ENCODE data around the gene CCT6A.
"Not testable (repeated sequence)": the region's sequence is repeated elsewhere in the genome, so short reads cannot be mapped to it uniquely, and the experiment has no call there.

CCT6A gene

DNA sequence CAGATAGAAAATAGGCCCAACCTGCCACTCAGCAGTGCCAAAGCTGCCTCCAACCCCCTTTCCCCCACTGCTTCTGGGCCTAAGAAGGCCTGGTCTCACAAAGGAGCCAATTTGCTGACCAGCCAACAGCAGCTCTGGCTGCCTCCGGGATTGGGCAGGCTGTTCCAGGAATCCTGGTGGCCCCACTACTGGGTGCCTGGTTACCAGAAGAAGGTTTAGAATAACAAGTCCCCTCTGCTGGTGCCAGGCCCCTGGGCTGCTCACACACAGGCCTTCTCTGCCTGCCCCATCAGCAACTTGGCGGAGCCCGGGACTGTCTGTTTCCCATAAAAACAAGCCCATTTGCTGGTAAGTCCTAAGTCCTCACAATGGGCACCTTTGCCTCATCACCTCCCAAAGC is 40.0 kb downstream of the CCT6A start:
- H3K79me2 ChIP-seq (ENCODE audit: insufficient read depth, low read length): no peaks in the 10 kb centered on the region
- TF ChIP-seq EZH2 (IDR thresholded peaks at IDR 0.05; ENCODE audit: borderline replicate concordance, low read depth, low read length, severe bottlenecking): no peak
- TF ChIP-seq, protein P1, sequence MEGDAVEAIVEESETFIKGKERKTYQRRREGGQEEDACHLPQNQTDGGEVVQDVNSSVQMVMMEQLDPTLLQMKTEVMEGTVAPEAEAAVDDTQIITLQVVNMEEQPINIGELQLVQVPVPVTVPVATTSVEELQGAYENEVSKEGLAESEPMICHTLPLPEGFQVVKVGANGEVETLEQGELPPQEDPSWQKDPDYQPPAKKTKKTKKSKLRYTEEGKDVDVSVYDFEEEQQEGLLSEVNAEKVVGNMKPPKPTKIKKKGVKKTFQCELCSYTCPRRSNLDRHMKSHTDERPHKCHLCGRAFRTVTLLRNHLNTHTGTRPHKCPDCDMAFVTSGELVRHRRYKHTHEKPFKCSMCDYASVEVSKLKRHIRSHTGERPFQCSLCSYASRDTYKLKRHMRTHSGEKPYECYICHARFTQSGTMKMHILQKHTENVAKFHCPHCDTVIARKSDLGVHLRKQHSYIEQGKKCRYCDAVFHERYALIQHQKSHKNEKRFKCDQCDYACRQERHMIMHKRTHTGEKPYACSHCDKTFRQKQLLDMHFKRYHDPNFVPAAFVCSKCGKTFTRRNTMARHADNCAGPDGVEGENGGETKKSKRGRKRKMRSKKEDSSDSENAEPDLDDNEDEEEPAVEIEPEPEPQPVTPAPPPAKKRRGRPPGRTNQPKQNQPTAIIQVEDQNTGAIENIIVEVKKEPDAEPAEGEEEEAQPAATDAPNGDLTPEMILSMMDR (IDR thresholded peaks at IDR 0.05; ENCODE audit: borderline replicate concordance, extremely low read depth, low read length, poor library complexity, severe bottlenecking): no peak
- H2AFZ ChIP-seq (ENCODE audit: low read depth, low read length): no peak overlapping the region
- H4K20me1 ChIP-seq (ENCODE audit: insufficient read depth, low read length): no peaks in the 10 kb centered on the region
- no peaks in the 10 kb centered on the region for H3K27me3 ChIP-seq (ENCODE audit: insufficient read depth, low read length, poor library complexity)
- peaks cover 5% of the 10 kb centered on the region; the same call in 1 of the 2 replicates for H3K4me1 ChIP-seq (ENCODE audit: insufficient read depth, low read length)
- H3K4me3 ChIP-seq (ENCODE audit: low read depth in 1 of 2, low read length in 2 of 2): no peak overlapping the region
- ATAC-seq (ENCODE audit: insufficient read depth, low read depth): no peak
- H3K9ac ChIP-seq (ENCODE audit: low read depth, low read length): no peak overlapping the region
- H3K27ac ChIP-seq (ENCODE audit: low read length): no peak overlapping the region
- DNase-seq: no peak
- no peaks in the 10 kb centered on the region for H3K9me3 ChIP-seq (ENCODE audit: insufficient read depth, low read length, severe bottlenecking)
- no peak overlapping the region for H3K4me2 ChIP-seq (ENCODE audit: insufficient read depth, low read length)
- peaks cover 14% of the 10 kb centered on the region for H3K36me3 ChIP-seq (ENCODE audit: insufficient read depth, low read length)

DNA sequence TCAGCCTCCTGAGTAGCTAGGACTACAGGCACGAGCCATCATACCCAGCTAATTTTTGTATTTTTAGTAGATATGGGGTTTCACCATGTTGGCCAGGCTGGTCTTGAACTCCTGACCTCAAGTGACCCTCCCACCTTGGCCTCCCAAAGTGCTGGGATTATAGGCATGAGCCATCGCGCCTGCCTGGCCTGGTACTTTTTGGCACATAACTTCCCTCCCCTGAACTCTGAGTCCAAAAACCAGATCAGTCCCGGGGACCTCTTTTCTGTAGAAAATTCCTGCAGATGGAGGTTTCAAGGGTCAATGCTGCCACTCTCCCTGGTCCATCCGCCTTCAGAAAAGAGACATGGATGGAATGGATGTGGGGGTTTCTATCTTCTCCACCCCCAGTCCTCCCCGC is 40.8 kb downstream of the CCT6A start:
- not testable (repeated sequence) for H3K27me3 ChIP-seq (ENCODE audit: insufficient read depth, low read length, poor library complexity); ATAC-seq (ENCODE audit: insufficient read depth, low read depth); H3K9me3 ChIP-seq (ENCODE audit: insufficient read depth, low read length, severe bottlenecking); H3K4me2 ChIP-seq (ENCODE audit: insufficient read depth, low read length); H4K20me1 ChIP-seq (ENCODE audit: insufficient read depth, low read length); H2AFZ ChIP-seq (ENCODE audit: low read depth, low read length); H3K9ac ChIP-seq (ENCODE audit: low read depth, low read length); H3K79me2 ChIP-seq (ENCODE audit: insufficient read depth, low read length); H3K27ac ChIP-seq (ENCODE audit: low read length); H3K4me1 ChIP-seq (ENCODE audit: insufficient read depth, low read length); DNase-seq; H3K4me3 ChIP-seq (ENCODE audit: low read depth in 1 of 2, low read length in 2 of 2)
- peaks cover 11% of the 10 kb centered on the region for H3K36me3 ChIP-seq (ENCODE audit: insufficient read depth, low read length)

DNA sequence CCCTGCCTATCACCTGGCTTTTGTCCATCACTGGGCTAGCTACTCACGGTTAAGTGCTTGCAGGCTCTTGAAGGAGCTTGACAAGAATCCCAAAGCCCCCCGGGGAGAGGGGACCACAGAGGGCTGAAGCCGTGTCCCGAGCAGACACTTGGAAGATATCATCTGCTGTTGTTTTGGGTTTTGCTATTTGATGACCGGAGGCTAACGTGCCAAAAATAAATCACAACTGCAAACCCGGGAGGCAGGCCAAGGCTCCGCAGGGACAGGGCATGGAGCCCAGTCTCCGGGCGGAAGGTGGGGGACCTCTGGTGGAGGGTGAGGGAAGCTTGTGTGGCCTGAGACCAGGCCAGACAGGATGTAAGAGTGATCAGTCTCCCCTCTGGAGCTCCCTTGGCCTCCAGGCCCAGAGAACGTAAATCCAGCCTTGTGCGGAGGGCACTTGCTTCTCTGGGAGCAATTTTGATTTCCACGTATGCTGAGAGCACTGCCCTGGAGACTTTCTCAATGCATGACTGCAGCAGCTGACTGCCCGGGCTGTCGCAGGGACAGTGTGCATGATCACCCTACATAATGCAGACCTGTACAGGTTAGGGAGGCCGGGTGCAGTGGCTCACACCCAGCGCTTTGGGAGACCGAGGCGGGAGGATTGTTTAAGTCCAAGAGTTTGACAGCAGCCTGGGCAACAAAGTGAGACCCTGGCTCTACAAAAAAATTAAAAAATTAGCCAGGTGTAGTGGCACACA is 41.4 kb downstream of the CCT6A start, which contains the start of gene PHKG1:
Gene PHKG1 (minus strand): TSS at position 164 of the 743 bp plus-strand sequence. CDS start 4,011 bp downstream, outside the sequence.
- Histone ChIP-seq H3K27ac (ENCODE audit: low read length) (no peak within 1 kb of the TSS), H3K4me2 (ENCODE audit: insufficient read depth, low read length) (no peak within 1 kb of the TSS), H3K4me1 (ENCODE audit: insufficient read depth, low read length) (peaks cover 6% of the 10 kb centered on the region; the same call in 1 of the 2 replicates)

DNA sequence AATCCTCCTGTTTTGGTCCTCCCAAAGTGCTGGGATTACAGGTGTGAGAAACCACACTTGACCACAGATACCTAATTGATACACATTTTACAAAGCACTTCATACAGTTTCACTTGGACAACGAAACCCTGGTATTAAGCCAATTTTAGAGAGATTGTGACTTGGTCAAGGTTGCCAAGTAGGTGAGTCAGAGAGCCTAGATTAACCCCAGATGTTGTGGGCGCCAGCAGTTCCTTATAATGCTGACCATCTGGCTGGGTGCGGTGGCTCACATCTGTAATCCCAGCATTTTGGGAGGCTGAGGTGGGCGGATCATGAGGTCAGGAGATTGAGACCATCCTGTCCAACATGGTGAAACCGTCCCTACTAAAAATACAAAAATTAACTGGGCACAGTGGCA is 46.1 kb downstream of the CCT6A start:
- peaks cover under 1% of the 10 kb centered on the region; the same call in 1 of the 2 replicates for H3K79me2 ChIP-seq (ENCODE audit: insufficient read depth, low read length)
- H3K27me3 ChIP-seq (ENCODE audit: insufficient read depth, low read length, poor library complexity): no peaks in the 10 kb centered on the region
- H4K20me1 ChIP-seq (ENCODE audit: insufficient read depth, low read length): peaks cover under 1% of the 10 kb centered on the region; the same call in 1 of the 2 replicates
- H3K9me3 ChIP-seq (ENCODE audit: insufficient read depth, low read length, severe bottlenecking): no peaks in the 10 kb centered on the region
- DNase-seq: no peak
- H3K4me3 ChIP-seq (ENCODE audit: low read depth in 1 of 2, low read length in 2 of 2): no peak overlapping the region
- no peak overlapping the region for H3K27ac ChIP-seq (ENCODE audit: low read length)
- peaks cover 39% of the 10 kb centered on the region for H3K36me3 ChIP-seq (ENCODE audit: insufficient read depth, low read length)
- no peak overlapping the region for H3K4me2 ChIP-seq (ENCODE audit: insufficient read depth, low read length)
- H2AFZ ChIP-seq (ENCODE audit: low read depth, low read length): no peak overlapping the region
- H3K4me1 ChIP-seq (ENCODE audit: insufficient read depth, low read length): peaks cover 6% of the 10 kb centered on the region; the same call in 1 of the 2 replicates
- TF ChIP-seq, protein P1 (IDR thresholded peaks at IDR 0.05; ENCODE audit: borderline replicate concordance, extremely low read depth, low read length, poor library complexity, severe bottlenecking): no peak
- no peak for TF ChIP-seq EZH2 (IDR thresholded peaks at IDR 0.05; ENCODE audit: borderline replicate concordance, low read depth, low read length, severe bottlenecking)
- no peak overlapping the region for H3K9ac ChIP-seq (ENCODE audit: low read depth, low read length)
- no peak for ATAC-seq (ENCODE audit: insufficient read depth, low read depth)

More for the DNA sequence above, 41.4 kb downstream of the CCT6A start, which contains the start of gene PHKG1:
- no peak for DNase-seq
- H3K9ac ChIP-seq (ENCODE audit: low read depth, low read length): no peak within 1 kb of the TSS
- H3K4me3 ChIP-seq (ENCODE audit: low read depth in 1 of 2, low read length in 2 of 2): no peak within 1 kb of the TSS
- no peak within 1 kb of the TSS for H2AFZ ChIP-seq (ENCODE audit: low read depth, low read length)
- ATAC-seq (ENCODE audit: insufficient read depth, low read depth): 0 out of 3 replicates have a peak, but pooled peaks have one; percentile 35
- H3K79me2 ChIP-seq (ENCODE audit: insufficient read depth, low read length): no peaks in the 10 kb centered on the region
- H4K20me1 ChIP-seq (ENCODE audit: insufficient read depth, low read length): no peaks in the 10 kb centered on the region
- peaks cover 9% of the 10 kb centered on the region; the same call in 1 of the 2 replicates for H3K36me3 ChIP-seq (ENCODE audit: insufficient read depth, low read length)
- H3K27me3 ChIP-seq (ENCODE audit: insufficient read depth, low read length, poor library complexity): no peaks in the 10 kb centered on the region
- no peaks in the 10 kb centered on the region for H3K9me3 ChIP-seq (ENCODE audit: insufficient read depth, low read length, severe bottlenecking)
- no peak for TF ChIP-seq EZH2 (IDR thresholded peaks at IDR 0.05; ENCODE audit: borderline replicate concordance, low read depth, low read length, severe bottlenecking)
- TF ChIP-seq, protein P1 (IDR thresholded peaks at IDR 0.05; ENCODE audit: borderline replicate concordance, extremely low read depth, low read length, poor library complexity, severe bottlenecking): no peak

DNA sequence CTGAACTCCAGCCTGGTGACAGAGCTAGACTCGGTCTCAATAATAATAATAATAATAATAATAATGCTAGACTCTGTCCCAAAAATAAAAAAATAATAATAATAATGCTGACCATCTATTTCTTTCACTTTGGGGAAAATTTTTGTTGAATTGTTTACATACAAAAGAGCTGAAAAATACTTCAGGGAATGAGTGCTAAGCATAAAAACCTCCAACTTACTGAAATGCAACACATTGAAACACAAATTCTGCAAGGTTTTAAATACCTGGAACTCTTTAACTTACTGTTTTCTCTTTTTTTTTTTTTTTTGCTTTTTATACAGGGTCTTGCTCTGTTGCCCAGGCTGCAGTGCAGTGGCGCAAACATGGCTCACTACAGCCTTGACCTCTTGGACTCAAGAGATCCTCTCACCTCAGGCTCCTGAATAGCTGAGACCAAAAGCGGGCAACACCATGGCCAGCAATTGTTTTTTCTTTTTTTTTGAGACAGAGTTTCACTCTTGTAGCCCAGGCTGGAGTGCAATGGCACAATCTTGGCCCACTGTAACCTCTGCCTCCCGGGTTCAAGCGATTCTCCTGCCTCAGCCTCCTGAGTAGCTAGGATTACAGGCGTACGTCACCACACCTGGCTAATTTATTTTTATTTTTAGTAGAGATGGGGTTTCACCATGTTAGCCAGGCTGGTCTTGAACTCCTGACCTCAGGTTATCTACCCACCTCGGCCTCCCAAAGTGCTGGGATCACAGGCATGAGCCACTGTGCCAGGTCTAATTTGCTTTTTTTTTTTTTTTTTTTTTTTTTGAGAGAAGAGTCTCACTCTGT is 46.8 kb downstream of the CCT6A start:
- not testable (repeated sequence) for H3K4me1 ChIP-seq (ENCODE audit: insufficient read depth, low read length); H3K9ac ChIP-seq (ENCODE audit: low read depth, low read length); H3K9me3 ChIP-seq (ENCODE audit: insufficient read depth, low read length, severe bottlenecking); H3K4me3 ChIP-seq (ENCODE audit: low read depth in 1 of 2, low read length in 2 of 2); H3K27ac ChIP-seq (ENCODE audit: low read length); DNase-seq; H2AFZ ChIP-seq (ENCODE audit: low read depth, low read length); H3K4me2 ChIP-seq (ENCODE audit: insufficient read depth, low read length); H4K20me1 ChIP-seq (ENCODE audit: insufficient read depth, low read length); H3K79me2 ChIP-seq (ENCODE audit: insufficient read depth, low read length); ATAC-seq (ENCODE audit: insufficient read depth, low read depth); H3K27me3 ChIP-seq (ENCODE audit: insufficient read depth, low read length, poor library complexity)
- peaks cover 46% of the 10 kb centered on the region for H3K36me3 ChIP-seq (ENCODE audit: insufficient read depth, low read length)

Data from DND-41 (cell line).